ENCODE measurements around the gene UBL7. TPM values are rescaled to one million over a fixed set of nuclear protein-coding genes. Genes with fewer than 3 reads are reported as not detected.

The UBL7 gene
- total RNA-seq, 1 donor from 2014 or later: 23.8 TPM

DNA sequence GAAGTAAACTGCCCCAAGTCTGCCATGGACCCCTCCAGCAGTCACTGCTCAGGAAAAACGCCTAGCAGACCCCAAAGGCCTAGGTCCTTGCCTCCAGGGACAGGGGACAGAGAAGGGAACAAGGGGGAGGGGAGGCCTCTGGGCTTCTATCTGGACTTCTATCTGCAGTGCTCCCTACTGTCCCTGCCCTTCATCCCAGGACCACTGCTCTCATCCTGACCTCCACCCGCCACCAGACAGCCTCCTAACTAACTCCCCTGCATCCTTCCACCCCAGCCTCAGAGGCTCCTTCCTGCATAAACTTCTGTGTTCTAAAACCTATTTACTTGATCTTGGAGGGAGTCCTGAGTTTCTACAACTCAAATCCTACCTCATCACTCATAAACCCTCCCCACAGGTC is 52.6 kb downstream of the UBL7 start:
- DNase-seq (ENCODE audit: low spot score): no peak

DNA sequence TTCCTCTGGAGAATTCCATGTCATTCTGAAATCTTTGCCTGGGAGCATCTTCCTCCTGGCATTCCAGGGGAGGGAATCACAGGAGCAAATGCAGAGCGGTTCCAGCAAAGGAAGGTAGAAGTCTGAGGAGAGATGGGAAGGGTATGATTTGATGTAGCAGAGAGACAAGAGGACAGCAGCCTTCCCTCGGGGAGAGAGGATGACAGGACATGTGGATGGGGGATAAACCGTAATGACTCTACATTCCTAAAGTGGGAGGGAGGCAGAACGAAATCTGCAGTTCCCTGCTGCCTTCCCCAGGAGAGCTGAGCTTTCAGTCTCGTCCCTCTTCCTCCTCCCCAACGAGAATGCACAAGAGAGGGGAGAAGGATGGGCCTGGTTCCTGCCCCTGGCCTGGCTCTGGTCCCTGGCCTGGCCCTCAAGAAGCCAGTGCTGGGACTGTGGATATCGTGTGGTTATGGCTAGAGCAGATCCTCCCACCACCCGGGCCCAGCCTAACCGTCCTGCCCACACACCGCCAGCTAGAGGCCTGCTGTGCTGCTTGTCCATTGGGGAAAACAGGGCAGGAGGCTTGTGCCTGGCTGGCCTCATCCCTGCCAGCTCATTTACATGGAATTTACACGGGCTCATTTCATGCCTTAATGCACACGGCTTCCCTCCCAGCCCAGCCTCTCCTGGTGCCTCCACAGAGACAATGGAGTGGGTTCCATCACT is 53.8 kb downstream of the UBL7 start:
- DNase-seq (ENCODE audit: low spot score): peak; percentile 93

DNA sequence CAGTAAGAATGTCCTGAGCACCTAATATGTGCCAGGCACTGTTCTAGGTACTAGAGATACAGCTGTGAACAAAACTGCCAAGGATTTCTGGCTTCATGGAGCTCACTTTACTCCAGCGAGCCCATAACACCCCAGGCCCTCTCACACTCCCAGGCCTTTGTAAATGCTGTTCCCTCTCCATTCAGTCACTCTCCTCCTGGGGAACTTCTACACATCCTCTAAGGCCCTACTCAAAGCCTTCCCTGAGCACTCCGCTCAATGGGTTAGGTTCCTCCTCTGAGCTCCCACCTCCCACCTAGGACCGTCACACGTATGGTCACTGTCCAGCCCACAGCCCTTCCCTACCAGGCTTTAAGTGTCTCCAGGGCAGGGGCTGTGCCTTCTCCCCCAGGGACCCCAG is 54.4 kb downstream of the UBL7 start:
- DNase-seq (ENCODE audit: low spot score): no peak

DNA sequence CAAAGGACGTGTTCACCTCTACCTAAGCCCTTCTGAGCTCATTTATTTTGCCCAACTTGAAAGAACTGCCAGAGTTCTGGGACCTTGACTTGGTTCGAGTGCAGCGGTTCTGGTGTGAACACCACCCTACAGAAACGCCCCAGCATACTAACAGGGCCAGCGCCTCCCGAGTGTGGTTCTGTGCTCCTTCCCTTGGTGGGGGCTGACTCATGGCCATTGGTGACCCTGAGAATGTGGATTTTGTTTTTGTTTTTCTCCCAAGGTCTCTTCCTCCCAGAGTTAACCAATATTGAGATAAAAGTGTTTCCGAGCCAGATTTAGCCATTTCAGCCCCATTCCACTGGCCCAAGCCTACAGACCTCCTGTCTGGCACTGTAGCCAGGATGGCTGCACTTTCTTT is 55.1 kb downstream of the UBL7 start:
- no peak for DNase-seq (ENCODE audit: low spot score)

DNA sequence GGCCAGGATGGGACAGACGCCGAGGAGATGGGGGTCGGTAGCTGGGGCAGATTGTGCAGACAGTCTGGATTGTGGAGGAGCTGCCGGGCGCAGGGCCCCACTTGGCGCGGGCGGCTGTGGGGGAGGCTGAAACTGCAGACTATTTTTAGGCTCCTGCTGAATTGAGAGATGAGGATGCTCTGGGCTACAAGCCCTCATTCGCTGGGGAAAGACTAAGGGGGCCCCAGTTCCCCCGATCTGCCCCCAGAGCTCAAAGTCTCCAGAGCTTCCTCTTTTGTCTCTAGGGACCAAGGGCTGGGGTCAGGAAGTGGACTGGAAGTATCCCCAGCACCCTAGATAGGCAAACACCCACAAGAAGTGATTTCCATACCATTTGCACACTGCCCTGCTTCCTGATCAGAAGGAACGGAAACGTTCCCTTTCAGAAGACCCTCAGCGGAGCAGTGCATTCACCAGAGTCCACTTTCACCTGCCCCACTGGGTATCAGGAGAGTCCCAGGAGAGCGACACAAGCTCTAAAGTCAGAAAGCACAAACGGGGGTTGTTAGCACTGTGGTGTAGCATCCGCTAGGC is 56.9 kb downstream of the UBL7 start:
- peak; percentile 87 for DNase-seq (ENCODE audit: low spot score)

DNA sequence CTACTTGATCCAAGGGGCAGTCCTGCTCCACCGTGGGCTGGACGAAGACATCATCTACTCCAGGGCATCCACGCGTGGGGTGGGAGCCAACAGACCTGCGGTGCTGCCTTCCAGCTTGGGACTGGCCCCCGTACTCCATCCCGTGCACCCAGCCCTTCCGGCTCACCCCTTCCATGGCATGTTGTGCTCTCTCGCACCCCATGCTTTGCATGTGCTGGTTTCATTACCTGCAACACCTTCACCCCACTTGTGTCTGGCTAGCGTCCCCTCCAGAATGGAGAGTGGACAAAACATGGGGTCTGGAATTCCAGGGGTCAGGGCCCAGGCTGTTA is 57.4 kb downstream of the UBL7 start:
- no peak for DNase-seq (ENCODE audit: low spot score)

DNA sequence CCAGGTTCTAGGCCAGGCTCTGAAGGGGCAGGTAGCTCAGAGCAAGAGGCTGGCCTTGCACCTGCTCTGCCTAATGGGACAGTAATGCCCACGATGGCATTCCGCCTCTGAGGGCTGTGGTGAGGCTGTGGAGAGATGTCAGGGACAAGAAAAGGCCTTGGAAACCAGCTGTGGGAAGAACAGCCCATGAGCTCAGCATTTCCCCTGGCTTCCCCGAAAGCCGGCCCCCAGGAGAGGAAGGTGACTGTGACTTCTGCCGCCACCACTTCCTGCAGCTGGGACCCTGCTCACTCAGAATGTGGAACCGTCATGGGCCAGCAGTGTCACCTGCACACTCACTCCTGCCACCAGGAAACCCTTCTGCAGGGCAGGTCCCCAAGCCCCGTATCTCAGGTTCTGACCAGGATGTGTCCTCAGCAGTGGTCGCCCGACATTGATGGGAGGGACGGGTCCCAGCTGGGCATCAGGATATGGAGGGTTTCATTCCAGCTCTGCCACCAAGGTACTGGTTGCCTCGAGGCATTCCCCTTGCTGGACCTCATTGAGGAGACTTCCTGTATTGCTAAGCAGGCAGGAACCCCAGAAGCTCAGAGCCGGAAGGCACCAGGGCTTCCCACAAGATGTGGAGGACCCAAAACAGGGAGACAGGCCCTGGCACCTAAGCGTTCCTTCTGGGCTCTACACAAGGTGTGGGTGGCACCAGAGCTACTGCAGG is 57.9 kb downstream of the UBL7 start:
- no peak for DNase-seq (ENCODE audit: low spot score)

DNA sequence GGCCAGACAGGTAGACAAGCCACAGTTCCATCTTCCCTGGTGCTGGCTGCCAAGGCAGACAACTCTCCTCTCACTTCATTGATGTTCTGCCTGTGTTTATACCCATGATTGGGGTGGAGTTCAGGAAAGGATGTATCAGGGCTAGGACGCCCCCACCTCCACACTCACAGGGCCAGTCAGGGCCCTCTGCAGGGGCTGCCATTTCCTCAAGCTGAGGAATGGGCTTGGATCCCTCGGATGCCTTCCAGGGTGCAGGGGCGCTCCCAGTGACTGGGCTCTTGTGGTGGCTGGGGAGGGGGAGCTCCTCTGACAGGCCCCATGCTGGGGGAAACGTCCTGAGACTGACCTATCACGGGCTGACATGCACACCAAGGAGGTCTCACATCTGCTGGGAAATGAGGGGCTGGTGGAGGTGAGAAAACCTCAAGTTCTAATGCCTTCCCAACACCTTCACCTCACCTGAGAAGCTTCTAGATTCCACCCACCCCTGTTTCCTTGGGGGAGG is 58.6 kb downstream of the UBL7 start:
- no peak for DNase-seq (ENCODE audit: low spot score)

DNA sequence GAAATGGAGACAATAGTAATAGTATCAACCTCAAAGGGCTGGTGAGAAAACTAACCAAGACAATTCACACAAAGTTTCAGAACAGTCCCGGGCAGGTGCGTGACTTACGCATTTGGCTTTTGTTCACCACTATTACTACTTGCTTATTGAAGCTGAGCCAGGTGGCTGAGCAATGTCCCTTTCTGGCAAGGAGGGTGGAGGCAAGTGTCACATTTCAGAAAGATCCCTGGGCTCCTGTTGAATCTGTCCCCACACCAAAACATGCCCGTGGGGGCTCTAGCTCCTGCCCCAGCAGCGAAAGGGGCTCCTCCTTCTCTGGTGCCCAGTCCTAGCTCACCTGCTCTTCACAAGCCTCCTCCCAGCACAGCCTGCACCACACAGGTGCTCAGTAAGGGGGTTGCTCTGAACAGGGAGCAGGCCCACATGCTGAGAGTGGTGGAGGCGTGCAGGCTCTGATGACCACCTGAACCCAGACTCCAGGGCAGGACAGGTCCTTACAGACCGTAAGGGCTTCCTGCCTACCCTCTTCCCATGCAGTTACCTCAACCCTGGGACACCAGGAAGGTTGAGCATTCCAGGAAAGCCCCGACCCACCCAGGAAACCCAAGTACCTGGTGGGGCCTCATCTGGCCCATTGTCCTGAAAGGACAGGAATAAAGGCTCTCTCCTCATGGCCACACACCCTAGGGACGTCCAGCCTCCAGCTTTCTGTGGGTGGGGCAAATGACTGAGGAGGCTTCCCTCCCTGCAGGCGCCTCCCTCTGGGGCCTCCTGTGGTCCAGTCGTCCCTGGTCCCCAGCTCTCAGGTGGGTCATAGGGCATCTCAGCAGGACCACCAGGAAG is 59.8 kb downstream of the UBL7 start:
- no peak for DNase-seq (ENCODE audit: low spot score)

DNA sequence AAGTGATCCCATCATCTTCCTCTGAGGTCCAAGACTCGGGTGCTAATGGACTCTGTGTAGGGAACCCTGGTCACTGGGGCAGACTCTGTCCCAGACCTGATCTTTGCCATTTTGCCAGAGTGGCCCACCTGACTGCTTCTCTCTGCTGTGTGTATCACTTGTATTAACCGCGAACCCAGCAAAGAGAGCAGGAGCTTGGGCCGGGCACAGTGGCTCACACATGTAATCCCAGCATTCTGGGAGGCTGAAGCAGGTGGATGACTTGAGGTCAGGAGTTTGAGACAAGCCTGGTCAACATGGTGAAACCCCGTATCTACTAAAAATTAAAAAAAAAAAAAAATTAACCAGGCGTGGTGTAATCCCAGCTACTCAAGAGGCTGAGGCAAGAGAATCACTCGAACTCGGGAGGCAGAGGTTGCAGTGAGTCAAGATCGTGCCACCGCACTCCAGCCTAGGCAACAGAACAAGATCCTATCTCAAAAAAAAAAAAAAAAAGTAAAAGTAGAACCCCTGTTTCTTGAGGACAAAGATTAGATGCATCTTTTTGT is 60.6 kb downstream of the UBL7 start:
- no peak for DNase-seq (ENCODE audit: low spot score)

DNA sequence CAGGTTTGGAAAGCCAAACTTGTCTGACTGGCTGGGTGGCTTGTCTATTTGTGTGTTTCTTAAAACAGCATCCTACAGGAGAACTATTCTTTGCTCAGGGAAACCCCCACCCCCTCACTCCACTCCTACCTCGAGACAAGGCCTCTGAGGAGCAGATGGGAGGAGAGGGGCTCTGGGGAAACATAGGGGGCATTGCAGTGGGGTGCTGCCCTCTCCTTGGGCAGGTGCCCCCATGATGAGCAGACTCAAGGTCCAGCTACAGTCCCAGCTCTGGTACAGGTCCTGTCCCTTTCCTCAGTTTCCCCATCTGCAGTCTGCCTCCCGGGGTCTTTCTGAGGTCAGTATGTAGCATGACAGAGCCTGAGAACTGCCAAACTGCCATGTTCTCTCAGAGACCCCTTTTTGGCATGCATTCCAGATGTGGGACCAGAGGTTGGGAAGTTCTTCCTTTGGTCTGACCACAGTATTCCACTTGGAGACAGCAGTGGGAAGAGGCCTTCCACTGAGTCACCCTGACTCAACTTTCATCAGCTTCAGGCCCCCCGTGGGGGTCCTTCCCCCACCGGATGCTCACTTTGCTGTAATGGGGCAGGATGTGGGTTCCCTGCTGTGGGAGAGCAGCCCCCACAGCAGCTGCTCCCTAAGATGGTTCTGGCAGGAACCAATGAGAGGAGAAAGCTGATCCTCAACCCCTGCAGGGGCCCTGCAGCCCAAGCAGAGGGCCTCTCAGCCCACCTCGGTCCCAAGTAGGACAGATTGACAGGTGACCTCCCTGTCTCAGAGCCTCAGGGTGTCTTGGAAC is 61.2 kb downstream of the UBL7 start:
- no peak for DNase-seq (ENCODE audit: low spot score)

DNA sequence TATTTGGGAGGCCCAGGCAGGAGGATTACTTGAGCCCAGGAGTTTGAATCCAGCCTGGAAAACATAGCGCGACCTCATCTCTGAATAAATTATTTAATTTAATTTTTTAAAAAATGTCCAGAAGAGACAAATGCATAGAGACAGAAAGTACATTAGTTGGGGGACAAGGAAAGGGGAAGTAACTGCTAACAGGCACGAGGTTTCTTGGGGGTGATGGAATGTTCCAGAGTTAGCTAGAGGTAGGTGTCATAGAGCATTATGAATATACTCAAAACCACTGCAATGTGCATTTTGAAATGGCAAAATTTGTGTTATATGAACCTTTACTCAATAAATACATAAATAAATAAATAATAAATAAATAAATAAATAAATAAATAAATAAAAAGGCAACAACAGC is 61.9 kb downstream of the UBL7 start:
- DNase-seq (ENCODE audit: low spot score): no peak

DNA sequence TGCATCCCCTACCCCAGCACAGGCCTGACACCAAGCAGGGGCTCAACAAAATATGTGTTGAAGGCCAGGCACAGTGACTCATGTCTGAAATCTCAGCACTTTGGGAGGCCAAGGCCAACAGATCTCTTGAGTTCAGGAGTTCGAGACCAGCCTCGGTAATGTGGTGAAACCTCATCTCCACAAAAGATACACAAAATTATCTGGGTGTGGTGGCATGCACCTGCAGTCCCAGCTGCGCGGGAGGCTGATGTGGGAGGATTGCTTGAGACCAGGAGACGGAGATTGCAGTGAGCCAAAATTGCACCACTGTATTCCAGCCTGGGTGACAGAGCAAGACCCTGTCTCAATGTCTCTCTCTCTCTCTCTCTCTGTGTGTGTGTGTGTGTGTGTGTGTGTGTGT is 62.8 kb downstream of the UBL7 start:
- no peak for DNase-seq (ENCODE audit: low spot score)

DNA sequence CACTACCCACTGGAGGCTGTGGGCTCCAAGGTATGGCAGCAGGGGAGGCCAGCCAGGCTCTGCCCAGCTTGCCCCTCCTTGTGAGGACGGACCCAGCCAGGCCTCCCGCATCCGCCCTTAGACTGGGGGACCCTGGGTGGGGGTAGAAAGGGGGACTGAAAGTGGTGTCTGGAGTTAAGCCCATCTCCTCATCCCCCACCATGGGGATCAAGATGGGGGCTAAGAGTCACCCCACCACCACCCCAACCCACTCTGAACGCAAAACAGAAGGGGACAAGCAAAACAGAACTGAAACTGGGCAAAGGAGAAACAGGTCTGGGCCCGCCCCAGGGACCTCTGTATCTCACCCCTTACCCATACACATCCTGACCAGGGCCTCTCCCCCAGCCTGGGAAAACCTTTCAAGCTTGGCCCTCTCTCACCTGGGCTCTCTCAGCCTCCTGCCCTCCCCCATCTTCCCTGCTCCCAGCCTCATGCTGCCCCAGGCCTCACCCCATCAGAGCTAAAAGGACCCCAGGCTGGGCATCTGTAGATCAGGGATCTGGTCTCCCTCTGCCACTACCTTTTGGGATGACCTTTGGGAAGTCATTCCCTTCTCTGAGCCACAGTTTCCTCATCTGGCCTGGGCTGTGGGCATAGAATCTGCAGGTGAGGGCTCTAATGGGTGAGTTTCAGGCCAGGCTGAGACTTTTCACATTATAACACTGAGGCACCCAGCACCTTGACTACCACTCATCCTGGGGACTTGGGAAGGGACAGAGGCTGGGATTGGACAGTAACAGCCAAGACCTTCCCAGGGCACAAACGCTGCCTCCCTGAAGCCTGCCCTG is 63.5 kb downstream of the UBL7 start:
- no peak for DNase-seq (ENCODE audit: low spot score)

DNA sequence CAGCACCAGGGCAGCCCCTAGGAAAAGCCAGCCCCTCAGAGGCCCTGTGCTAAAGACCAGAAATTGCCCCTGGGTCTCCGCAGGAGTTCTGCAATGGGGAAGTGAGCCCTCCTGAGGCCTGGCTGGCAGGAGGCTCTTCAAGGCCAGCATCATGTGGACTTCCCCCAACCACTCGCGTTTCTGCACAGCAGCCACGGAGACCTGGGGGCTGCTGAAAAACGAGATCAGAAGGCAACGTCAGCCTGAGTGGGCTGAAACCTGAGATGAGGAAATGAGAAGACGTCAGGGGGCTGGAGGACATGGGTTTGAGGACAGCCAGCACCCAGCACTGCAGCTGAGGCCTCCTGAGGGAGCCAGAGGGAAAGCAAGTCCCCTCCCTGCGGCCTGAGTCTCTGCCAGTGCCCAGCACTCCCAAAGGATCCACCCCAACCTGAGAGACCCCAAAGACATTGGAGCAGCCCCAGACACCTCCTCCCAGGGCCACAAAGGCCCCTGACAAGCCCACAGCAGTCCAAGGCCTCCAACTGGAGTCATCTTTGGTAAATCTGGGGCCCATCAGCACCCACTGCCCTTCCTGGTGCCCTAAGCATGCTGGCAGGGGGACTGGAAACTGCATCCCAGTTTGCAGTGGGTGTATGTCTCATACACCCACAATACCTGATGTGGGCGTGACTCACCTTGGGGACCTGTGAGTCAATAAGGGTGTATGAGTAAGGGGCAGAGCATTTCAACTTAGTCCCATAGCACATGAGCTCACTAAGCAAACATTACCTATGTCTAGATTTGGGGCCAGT is 64.3 kb downstream of the UBL7 start:
- DNase-seq (ENCODE audit: low spot score): peak; percentile 61

DNA sequence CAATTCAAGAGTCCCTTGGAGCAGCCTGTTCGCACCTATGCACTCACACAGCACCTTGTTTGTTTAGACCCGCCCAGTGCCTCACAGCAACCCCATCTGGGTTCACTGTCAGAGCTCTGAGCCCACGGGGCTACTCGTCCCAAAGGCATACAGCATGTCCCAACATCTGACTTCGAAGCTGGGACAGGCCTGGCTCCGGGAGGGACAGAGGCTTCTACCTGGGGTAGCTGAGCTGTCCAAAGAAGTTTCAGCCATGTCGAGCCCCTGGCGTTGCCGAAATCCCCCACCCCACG is 64.9 kb downstream of the UBL7 start:
- no peak for DNase-seq (ENCODE audit: low spot score)

All from umbilical cord (tissue), 2 donors.